Mesenteric fat pad (tissue), 1 donor: ENCODE results near the gene TM7SF3. TPM values are rescaled to one million over a fixed set of nuclear protein-coding genes. Genes with fewer than 3 reads are reported as not detected.
"Not testable (repeated sequence)": the region's sequence is repeated elsewhere in the genome, so short reads cannot be mapped to it uniquely, and the experiment has no call there.

Experiments used
- DNase-seq: peaks from one replicate; pipeline ENCODE4 v3.0.0-alpha.2; 2020; ENCODE audit warnings: low spot score
- long read RNA-seq: library from polyadenylated mRNA; unstranded; transcript quantifications from one replicate; pipeline ENCODE4 v2.0.0, GENCODE V29; 2020
- total RNA-seq: library from RNA; stranded (reverse); fragmentation: NEBNext Ultra II Directional; extraction: Animal tissue kit (Norgen Biotek cat#: 25700); gene quantifications from one replicate; pipeline ENCODE4 v1.2.1, GENCODE V29; 2021
- donor health status: DM: yes; HTN: yes; CAD: no.

Gene TM7SF3, protein sequence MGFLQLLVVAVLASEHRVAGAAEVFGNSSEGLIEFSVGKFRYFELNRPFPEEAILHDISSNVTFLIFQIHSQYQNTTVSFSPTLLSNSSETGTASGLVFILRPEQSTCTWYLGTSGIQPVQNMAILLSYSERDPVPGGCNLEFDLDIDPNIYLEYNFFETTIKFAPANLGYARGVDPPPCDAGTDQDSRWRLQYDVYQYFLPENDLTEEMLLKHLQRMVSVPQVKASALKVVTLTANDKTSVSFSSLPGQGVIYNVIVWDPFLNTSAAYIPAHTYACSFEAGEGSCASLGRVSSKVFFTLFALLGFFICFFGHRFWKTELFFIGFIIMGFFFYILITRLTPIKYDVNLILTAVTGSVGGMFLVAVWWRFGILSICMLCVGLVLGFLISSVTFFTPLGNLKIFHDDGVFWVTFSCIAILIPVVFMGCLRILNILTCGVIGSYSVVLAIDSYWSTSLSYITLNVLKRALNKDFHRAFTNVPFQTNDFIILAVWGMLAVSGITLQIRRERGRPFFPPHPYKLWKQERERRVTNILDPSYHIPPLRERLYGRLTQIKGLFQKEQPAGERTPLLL
- total RNA-seq: 38.3 TPM
- long read RNA-seq, transcript TM7SF3-201 (12 exons, 2,709 nt): major isoform, 12 of 51 reads
- long read RNA-seq, partial matches to known transcripts: 17 of 51 reads
- long read RNA-seq, other reads (novel, unspliced or antisense): 19 of 51 reads

DNA sequence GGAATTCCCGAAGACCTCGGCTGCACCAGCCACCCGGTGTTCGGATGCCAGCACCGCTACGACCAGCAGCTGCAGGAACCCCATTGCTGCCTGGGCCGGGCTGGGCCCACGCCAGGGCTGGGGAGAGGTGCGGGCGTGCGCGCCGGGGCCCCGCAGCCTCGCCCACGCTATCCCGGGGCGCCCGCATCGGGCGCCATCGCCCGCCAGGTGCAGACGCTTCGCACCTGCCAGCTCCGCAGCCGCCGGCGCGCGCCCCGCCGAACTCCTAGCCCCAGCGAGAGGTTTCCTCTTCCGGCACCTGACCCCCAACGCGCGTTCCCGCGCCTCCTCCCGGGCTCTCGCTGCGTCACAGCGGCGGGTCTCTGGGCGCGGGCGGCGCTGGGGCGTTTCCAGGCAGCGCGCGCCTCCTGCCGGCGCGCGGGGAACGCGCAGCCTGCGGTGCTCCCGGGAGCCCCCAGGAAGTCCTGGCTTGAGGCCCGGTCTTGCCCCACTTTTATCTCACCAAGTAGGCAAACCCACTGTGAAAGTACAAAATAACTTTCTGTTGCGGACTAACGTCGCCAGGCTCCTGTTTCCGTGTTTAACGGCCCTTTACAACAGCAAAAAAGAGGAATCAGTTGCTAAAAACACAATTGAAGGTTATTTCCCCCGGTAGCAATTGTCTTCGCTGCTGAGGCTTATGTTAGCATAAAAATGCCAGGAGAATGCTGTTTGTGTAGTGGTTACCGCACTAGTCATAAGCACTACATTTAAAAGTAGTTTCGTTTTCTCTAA is at the start of gene TM7SF3:
Gene TM7SF3, minus strand, starts transcription at position 300 of the 774 bp plus-strand sequence. Its CDS starts 216 bp downstream, at position 84.
- DNase-seq: peak; percentile 97

DNA sequence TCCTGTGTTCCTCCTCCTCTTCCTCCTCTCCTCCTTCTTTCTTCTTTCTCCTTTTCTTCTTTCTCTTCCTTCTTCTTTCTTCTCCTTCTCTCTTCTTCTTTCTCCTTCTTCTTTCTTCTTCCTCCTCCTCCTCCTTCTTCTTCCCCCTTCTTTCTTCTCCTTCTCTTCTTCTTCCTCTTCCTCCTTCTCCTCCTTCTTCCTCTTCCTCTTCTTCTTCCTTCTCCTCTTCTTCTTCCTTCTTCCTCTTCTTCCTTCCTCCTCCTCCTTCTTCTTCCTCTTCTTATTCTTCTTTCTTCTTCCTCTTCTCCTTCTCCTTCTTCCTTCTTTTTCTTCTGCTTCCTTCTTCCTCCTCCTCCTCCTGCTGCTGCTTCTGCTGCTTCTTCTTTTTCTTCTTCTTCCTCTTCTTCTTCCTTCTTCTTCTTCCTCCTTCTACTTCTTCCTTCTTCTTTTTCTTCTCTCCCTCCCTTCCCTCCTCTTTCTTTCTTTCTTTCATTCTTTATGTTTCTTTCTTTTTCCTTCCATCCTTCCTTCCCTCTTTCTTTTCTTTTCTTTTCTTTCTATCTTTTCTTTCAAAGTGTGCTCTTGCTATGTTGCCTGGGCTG is 49.2 kb upstream of the TM7SF3 start:
- no peak for DNase-seq

DNA sequence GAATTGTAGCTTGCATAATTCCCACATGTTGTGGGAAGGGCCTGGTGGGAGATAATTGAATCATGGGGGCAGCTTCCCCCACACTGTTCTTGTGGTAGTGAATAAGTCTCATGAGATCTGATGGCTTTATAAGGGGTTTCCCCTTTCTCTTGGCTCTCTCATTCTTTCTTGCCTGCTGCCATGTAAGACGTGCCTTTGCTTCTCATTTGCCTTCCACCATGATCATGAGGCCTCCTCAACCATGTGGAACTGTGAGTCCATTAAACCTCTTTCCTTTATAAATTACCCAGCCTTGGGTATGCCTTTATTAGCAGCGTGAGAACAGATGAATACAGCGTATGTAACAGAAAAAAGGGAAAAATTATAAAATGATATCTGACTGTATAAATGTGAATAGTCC is 47.1 kb upstream of the TM7SF3 start:
- no peak for DNase-seq

DNA sequence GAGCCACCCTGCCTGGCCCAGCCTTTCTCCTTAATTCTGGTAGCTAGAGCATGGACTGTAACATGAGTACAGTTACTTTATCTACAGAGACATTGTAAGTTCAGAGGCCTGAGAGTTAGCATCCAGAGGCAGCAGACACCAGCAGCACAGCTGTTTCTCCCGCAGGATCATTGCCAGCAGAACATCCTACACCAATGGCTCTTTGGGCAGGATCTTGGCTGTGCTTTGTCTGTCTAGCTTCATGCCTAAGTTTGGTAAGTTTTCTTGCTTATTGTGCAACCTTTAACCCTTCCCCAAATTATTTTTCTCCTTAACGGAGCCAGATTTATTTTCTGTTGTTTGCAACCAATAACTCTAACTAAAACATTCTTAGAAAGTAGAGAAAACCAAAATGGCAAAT is 46.6 kb upstream of the TM7SF3 start:
- DNase-seq: no peak

DNA sequence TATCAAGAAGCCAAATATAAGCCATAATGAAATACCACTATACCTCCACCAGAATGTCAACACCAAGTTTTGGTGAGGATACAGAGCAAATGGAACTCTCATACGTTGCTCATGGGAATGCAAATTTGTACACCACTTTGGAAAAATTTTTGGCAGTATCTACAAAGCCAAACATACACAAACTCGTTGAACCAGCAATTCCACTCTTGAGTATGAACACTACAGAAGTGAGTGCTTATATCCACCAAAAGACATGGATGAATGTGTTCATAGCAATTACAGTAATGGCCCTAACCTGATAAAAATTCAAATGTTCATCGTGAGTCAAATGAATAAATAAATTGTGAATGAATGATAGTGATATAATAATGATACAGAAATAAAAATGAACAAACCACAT is 43.4 kb upstream of the TM7SF3 start:
- DNase-seq: no peak

DNA sequence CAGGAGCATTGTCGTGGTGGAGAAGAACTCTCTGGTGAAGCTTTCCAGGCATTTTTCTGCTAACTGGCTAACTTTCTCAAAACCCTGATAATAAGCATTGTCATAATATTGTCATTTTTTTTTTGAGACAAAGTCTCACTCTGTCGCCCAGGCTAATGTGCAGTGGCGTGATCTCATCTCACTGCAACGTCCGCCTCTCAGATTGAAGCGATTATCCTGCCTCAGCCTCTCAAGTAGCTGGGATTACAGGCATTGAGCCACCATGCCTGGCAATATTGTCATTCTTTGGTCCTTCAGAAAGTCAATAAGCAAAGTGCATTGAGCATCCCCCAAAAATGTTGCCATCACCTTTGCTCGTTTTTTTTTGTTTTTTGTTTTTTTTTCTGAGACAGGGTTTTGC is 41.8 kb upstream of the TM7SF3 start:
- no peak for DNase-seq

DNA sequence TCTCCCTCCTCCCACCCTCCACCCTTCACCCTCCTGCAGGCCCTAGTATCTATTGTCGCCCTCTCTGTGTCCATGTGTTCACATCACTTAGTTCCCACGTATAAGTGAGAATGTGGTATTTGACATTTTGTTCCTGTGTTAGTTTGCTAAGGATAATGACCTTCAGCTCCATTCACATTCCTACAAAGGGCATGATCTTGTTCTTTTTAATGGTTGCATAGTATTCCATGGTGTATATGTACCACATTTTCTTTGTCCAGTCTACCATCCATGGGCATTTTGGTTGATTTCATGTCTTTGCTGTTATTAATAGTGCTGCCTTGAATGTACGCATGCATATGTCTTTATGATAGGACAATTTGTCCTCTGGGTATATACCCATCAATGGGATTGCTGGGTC is 38.6 kb upstream of the TM7SF3 start:
- DNase-seq: no peak

DNA sequence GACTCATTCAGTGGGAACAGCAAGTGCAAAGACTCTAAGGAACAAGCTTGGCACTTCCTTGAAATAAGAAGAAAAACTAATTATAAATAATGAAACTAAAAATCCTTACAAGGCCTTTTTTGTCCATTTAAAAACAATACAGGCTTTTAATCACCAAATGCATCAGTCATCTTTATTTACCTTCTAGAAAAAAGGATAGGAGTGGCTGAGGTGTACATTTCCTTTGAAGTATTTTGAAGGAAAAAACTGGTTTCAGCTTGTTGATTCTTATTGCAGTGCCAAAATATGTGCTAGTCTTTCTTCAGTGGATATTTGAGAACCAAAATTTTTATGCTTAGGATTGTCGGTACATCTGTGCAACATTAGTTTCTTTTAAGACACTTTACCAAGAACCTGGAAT is 38.0 kb upstream of the TM7SF3 start:
- DNase-seq: no peak

DNA sequence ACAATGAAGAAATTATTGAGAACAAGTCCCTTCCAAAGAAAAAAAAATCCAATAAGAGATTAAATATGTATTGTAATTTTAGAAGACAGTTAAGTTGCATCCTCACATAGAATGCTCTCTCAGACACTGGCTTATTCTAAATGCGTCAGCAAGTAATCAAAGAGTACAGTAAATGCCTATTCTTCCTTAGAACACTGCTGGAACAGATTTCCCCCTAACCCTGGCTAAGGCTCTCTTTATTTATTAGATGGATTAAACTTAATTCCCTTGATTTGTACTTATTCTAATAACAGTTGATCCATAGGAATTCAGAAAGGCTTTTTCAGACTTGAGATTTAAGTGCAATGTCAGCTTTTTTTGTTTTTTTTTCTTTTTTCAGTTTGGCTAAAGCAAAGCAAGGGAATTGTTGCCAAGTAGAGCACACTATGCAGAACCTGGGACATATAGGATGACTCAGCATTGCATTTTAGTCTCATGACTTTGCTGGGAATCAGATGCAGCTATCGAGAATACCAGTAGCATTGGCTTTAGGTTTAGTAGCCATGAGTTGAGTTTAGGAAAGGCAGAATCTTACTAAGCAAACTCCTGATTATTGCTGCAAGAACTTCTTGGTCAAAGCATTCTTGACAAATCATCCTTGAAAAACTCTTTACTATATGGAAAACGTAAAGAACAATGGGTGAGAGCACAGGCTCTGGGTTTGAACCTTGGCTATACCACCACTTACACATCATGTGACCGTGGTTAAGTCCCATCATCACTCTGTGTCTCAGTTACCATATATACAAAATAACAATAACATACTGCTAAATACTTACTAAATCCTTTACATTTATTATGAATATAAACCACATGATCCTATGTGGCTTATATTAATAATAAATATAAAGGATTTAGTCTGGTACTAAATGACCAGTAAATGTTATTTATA is 34.9 kb upstream of the TM7SF3 start:
- no peak for DNase-seq

DNA sequence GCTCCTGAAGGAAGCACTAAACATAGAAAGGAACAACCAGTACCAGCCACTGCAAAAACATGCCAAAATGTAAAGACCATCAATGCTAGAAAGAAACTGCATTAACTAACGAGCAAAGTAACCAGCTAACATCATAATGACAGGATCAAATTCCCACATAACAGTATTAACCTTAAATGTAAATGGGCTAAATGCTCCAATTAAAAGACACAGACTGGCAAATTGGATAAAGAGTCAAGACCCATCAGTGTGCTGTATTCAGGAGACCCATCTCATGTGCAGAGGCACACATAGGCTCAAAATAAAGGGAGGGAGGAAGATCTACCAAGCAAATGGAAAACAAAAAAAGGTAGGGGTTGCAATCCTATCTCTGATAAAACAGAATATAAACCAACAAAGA is 27.8 kb upstream of the TM7SF3 start:
- DNase-seq: not testable (repeated sequence)

DNA sequence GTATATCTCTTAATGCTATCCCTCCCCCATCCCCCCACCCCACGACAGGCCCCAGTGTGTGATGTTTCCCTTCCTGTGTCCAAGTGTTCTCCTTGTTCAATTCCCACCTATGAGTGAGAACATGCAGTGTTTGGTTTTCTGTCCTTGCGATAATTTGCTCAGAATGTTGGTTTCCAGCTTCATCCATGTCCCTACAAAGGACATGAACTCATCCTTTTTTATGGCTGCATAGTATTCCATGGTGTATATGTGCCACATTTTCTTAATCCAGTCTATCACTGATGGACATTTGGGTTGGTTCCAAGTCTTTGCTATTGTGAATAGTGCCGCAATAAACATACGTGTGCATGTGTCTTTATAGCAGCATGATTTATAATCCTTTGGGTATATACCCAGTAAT is 26.5 kb upstream of the TM7SF3 start:
- DNase-seq: not testable (repeated sequence)

DNA sequence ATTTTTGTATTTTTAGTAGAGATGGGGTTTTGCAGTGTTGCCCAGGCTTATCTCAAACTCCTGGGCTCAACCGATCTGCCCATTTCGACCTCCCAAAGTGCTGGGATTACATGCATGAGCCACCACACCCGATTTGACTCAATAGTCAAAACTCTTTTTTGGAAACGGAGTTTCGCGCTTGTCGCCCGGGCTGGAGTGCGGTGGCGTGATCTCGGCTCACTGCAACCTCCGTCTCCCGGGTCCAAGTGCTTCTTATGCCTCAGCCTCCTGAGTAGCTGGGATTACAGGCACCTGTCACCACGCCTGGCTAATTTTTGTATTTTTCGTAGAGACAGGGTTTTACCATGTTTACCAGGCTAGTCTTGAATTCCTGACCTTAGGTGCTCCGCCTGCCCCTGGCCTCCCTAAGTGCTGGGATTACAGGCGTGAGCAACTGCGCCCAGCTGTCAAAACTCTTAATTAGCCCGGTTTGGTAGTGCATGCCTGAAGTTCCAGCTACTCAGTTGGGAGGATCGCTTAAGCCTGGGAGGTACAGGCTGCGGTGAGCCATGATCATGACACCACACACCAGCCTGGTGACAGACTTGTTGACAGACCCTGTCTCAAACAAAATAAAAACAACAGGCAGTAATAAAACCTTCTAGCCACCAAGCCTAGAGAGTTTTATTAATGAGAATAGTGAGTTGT is 20.6 kb upstream of the TM7SF3 start:
- no peak for DNase-seq

DNA sequence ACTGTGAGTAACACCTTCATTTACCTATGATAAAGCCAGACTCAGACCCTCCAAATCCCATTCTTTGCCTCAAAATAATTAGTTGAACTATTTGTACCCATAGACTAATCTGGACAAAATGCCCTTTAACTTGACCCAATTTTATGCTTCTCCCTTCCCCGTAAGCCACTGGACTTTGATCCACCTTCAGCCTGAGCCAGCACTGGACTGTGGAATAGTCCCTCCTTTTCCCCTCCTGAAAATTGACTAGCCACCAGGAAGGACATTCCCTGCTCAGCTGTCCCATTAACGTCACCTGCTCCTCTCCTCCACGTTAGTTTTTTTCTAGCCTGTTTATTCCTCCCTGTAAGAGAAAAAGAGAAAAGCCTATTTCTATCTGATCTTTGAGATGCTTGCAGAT is 18.5 kb upstream of the TM7SF3 start:
- DNase-seq: no peak

DNA sequence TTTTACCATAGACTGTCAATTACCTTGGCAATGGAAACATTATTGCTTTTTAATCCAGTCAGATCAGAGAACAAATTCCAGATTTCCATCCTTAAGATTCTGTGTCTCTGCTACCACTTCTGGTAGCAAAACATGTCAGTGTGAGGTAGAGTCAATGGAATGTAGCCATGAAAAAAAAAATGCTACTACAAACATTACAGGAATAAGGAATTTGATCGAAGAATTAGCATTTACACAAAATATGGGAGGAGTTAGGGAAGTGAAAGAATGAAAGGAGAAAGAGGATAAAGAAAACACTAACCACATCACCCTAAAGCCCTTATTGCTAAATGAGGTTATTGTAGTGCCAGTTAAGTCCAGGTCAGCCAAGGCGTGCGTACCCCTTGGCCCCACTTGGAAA is 17.3 kb upstream of the TM7SF3 start:
- no peak for DNase-seq

DNA sequence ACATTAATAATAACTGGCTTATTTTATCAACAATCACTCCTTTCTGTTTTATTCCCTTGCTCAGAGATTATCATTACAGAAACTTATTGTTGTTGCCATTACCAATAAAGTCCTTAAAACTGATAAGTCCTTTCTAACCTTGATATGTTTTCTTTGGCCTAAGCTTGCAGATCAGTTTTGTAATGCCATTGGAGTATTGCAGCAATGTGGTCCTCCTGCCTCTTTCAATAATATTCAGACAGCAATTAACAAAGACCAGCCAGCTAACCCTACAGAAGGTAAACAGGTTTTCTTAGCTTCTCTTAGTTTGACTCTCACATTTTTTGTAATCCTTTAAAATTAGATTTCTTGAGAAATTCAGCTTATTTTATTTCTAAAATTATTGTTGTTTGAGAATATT is 12.1 kb upstream of the TM7SF3 start:
- no peak for DNase-seq

DNA sequence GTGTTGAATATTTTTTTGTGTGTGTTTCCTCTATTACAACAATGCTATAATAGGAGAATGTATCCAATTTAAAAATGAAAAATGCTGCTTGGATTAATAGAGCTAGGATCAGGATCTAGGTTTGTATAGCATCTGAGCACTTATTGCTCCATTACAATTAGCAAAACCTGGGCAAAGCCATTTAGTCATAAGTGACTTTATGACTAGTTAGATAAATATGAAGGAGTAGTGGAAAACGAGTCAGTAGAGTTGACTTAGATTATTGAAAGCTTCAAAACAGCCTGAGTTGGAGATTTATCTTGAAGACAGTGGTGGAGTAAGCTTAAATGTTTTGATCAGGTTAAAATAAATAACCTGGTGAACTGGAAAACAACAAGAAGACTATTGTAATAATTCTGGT is 10.9 kb upstream of the TM7SF3 start:
- DNase-seq: no peak

DNA sequence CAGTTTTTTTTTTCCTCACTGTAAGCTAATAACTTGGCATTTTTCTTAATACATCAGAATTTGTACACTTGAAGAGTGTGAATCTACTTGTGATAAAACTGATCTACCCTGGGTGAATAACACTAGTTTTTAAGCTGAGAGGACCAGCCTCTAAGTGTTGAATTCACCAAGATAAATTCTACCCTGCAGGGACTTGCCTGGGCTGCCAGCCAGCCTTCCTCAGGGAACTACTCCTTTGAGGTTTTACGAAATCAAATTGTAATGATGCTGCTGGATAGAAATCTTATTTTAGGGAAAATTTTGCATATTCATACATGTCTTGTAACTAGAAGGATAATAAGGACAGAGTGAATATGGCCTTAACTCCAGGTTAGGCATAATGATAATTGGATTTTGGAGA is 10.1 kb upstream of the TM7SF3 start:
- no peak for DNase-seq

DNA sequence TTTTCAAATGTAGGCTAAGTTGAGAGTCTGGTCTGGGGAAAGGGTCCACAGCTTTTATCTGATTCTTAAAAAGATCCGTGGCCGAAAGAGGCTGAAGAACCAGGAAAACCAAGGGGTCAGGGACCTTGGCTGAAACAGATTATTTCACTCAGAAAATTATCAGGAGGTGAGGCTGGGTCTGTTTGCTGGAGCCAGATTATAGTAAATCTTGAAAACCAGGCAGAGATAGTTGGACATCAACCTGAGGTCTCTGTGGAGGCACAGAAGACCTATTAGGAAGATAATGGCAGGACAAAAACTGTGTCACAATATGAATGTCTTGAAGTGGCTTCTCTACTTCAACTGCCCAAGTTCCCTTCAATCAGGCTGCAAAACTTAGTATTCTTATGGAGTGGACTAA is 6.6 kb upstream of the TM7SF3 start:
- DNase-seq: no peak

DNA sequence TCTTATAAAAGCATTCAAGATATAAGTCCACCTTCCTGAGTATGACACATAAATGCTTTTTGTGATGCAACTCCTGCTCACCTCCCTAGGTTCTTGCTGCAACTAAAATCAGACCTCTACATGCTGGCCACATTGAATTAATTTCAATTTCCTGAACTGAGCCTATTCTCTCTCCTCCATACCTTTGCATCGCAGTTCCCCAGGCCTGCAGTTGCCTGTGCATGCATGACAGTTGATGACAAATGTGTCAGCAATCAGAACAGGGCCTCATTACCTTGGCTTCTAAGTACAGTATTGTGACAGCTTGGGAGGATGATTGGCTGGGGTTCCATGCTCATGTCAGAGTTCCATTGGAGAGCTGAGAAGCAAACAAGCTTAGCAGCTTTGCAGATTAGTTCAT is 3.9 kb upstream of the TM7SF3 start:
- no peak for DNase-seq
